ENCODE results near the gene AFP. TPM values are rescaled to one million over a fixed set of nuclear protein-coding genes. Genes with fewer than 3 reads are reported as not detected.

The AFP gene
- total RNA-seq, 1 experiment from 2014 or later: 0.92 TPM

DNA sequence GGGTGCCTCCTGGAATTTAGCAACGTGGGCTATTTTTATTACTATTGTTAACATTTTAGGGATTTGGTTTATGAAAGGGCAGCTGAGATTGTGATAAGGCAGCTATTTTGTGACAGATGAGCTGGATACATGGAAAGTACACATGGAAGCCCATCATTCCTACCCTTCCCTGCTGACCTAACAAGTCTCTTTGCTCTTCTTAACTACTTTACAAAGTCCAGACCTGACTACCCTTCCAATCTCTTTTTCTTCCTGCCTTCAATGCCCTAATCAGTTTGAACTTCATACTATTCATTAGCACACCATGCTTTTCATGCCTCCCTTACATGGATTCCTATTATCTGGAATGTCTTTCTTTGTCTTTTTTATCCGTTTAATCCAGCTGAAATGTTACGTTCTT is 9.4 kb upstream of the AFP start:
- Histone ChIP-seq H3K9me3 (ENCODE audit: insufficient read depth, low read depth) (no peaks in the 10 kb centered on the region), H3K79me2 (ENCODE audit: low read depth) (no peaks in the 10 kb centered on the region), H3K36me3 (ENCODE audit: low read depth) (no peaks in the 10 kb centered on the region), H3K4me2 (no peak overlapping the region), H3K9me2 (ENCODE audit: insufficient read depth) (no peaks in the 10 kb centered on the region), H3K4me1 (replicated peaks; ENCODE audit: insufficient read depth) (no peaks in the 10 kb centered on the region), H3K4me3 (no peak overlapping the region), H3K27me3 (ENCODE audit: insufficient read depth, low read depth) (no peaks in the 10 kb centered on the region), H4K20me1 (ENCODE audit: insufficient read depth) (no peaks in the 10 kb centered on the region), H3K27ac (no peak overlapping the region), H2AFZ (no peak overlapping the region), H3F3A (ENCODE audit: insufficient read depth, low read depth) (no peaks in the 10 kb centered on the region)
- BruUV-seq (replicated peaks): no TSS peak
- ChIA-PET CTCF (no interaction called here), POLR2A (ENCODE audit: unreplicated experiment) (no interaction called here)
- intact Hi-C loops (cut with micrococcal nuclease; ENCODE audit: unreplicated experiment): no loop called here
- DNase-seq: no peak
- TF ChIP-seq, protein P1, sequence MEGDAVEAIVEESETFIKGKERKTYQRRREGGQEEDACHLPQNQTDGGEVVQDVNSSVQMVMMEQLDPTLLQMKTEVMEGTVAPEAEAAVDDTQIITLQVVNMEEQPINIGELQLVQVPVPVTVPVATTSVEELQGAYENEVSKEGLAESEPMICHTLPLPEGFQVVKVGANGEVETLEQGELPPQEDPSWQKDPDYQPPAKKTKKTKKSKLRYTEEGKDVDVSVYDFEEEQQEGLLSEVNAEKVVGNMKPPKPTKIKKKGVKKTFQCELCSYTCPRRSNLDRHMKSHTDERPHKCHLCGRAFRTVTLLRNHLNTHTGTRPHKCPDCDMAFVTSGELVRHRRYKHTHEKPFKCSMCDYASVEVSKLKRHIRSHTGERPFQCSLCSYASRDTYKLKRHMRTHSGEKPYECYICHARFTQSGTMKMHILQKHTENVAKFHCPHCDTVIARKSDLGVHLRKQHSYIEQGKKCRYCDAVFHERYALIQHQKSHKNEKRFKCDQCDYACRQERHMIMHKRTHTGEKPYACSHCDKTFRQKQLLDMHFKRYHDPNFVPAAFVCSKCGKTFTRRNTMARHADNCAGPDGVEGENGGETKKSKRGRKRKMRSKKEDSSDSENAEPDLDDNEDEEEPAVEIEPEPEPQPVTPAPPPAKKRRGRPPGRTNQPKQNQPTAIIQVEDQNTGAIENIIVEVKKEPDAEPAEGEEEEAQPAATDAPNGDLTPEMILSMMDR (conservative IDR thresholded peaks at IDR 0.05): no peak
- TF ChIP-seq EZH2 (IDR thresholded peaks at IDR 0.05; ENCODE audit: low read depth): no peak

DNA sequence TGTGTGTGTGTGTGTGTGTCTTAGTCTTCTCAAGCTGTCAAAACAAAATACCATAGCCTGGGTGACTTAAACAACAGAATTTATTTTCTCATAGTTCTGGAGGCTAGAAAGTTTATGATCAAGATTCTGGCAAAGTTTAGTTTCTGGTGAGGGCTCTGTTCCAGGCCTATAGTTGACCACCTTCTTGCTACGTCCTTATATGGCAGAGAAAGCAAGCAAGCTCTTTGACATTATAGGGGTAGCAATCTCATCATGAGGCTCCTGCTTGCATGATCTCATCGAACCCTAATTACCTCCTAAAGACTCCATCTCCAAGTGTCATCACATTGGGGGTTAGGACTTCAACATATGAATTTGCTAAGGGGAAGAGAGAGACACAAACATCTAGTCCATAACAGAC is 6.9 kb upstream of the AFP start:
- no peak overlapping the region for H3K27ac ChIP-seq
- no peak overlapping the region for H3K4me3 ChIP-seq
- no peaks in the 10 kb centered on the region for H4K20me1 ChIP-seq (ENCODE audit: insufficient read depth)
- POLR2A ChIA-PET (ENCODE audit: unreplicated experiment): no interaction called here
- no peak overlapping the region for H2AFZ ChIP-seq
- no peaks in the 10 kb centered on the region for H3K36me3 ChIP-seq (ENCODE audit: low read depth)
- H3K9me3 ChIP-seq (ENCODE audit: insufficient read depth, low read depth): no peaks in the 10 kb centered on the region
- no peaks in the 10 kb centered on the region for H3K79me2 ChIP-seq (ENCODE audit: low read depth)
- H3K9me2 ChIP-seq (ENCODE audit: insufficient read depth): no peaks in the 10 kb centered on the region
- CTCF ChIA-PET: no interaction called here
- no peaks in the 10 kb centered on the region for H3F3A ChIP-seq (ENCODE audit: insufficient read depth, low read depth)
- no peak for DNase-seq
- no peak for TF ChIP-seq EZH2 (IDR thresholded peaks at IDR 0.05; ENCODE audit: low read depth)
- TF ChIP-seq, protein P1 (conservative IDR thresholded peaks at IDR 0.05): no peak
- H3K27me3 ChIP-seq (ENCODE audit: insufficient read depth, low read depth): no peaks in the 10 kb centered on the region
- no peaks in the 10 kb centered on the region for H3K4me1 ChIP-seq (replicated peaks; ENCODE audit: insufficient read depth)
- no peak overlapping the region for H3K4me2 ChIP-seq
- intact Hi-C loops (cut with micrococcal nuclease; ENCODE audit: unreplicated experiment): no loop called here
- no TSS peak for BruUV-seq (replicated peaks)

DNA sequence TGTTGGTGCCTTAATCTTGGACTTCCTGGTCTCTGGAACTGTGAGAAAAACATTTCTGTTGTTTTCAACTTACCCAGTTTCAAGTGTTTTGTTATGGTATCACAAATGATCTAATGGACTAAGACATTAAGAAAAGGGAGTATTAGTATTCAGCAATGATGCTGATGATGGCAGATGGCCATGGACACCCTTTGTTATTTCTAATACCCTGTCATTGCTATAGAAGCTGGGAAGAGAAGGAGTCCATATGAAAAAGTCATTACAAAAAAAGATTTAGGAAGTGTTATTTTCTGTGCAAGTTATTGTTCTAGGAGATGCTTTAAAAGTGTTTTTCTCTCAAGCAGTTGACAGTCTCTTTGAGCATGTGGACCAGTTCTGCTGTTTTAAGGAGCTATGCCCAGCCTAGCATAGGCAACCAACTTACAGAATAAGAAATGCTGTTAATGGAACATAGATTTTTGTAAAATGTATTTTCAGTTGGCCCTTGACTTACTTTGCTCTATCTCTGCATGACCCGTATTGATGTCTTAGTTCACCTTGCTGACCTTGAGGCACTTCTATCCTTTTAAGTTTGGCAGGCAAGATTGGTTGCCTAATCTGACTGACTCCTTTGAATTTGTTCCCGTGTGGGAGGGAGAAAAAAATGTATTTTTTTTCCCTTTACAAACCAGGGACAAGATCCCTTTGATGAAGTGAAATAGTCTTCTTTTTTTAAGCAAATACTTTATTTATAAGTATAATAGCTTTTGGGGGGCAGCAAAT is 6.0 kb upstream of the AFP start:
- H3K4me1 ChIP-seq (replicated peaks; ENCODE audit: insufficient read depth): no peaks in the 10 kb centered on the region
- no peaks in the 10 kb centered on the region for H4K20me1 ChIP-seq (ENCODE audit: insufficient read depth)
- no peaks in the 10 kb centered on the region for H3K9me3 ChIP-seq (ENCODE audit: insufficient read depth, low read depth)
- CTCF ChIA-PET: no interaction called here
- H3K4me2 ChIP-seq: no peak overlapping the region
- intact Hi-C loops (cut with micrococcal nuclease; ENCODE audit: unreplicated experiment): no loop called here
- BruUV-seq (replicated peaks): no TSS peak
- no peaks in the 10 kb centered on the region for H3K27me3 ChIP-seq (ENCODE audit: insufficient read depth, low read depth)
- H2AFZ ChIP-seq: no peak overlapping the region
- no peak overlapping the region for H3K27ac ChIP-seq
- POLR2A ChIA-PET (ENCODE audit: unreplicated experiment): no interaction called here
- TF ChIP-seq, protein P1 (conservative IDR thresholded peaks at IDR 0.05): no peak
- TF ChIP-seq EZH2 (IDR thresholded peaks at IDR 0.05; ENCODE audit: low read depth): no peak
- H3F3A ChIP-seq (ENCODE audit: insufficient read depth, low read depth): no peaks in the 10 kb centered on the region
- no peaks in the 10 kb centered on the region for H3K79me2 ChIP-seq (ENCODE audit: low read depth)
- no peaks in the 10 kb centered on the region for H3K9me2 ChIP-seq (ENCODE audit: insufficient read depth)
- H3K4me3 ChIP-seq: no peak overlapping the region
- no peaks in the 10 kb centered on the region for H3K36me3 ChIP-seq (ENCODE audit: low read depth)
- DNase-seq: no peak

All from PC-9 (cell line).